ENCODE data around the gene KBTBD13. TPM values are rescaled to one million over a fixed set of nuclear protein-coding genes. Genes with fewer than 3 reads are reported as not detected.

Gene KBTBD13
- total RNA-seq, 3 donors from 2014 or later = 0.09 TPM; not detected in 2

- H3K36me3 ChIP-seq (ENCODE audit: low read depth) = no peaks in the 10 kb centered on the region
- ATAC-seq = no peak
- no peak for DNase-seq
- peaks cover 12% of the 10 kb centered on the region for H3K4me1 ChIP-seq (ENCODE audit: low read depth)
- H3K4me3 ChIP-seq = no peak overlapping the region
- no peaks in the 10 kb centered on the region for H3K9me3 ChIP-seq
- no peak for TF ChIP-seq CTCF (IDR thresholded peaks at IDR 0.05)
- intact Hi-C loops (cut with DNase I, micrococcal nuclease) = no loop called here
Measured at GRCh38 chr15:65101891-65102708, 25.6 kb downstream of the KBTBD13 start.

- no peak for TF ChIP-seq CTCF (IDR thresholded peaks at IDR 0.05)
- peaks cover 12% of the 10 kb centered on the region for H3K4me1 ChIP-seq (ENCODE audit: low read depth)
- H3K36me3 ChIP-seq (ENCODE audit: low read depth) = no peaks in the 10 kb centered on the region
- H3K4me3 ChIP-seq = no peak overlapping the region
- intact Hi-C loops (cut with DNase I, micrococcal nuclease) = no loop called here
- DNase-seq (no peak), ATAC-seq (no peak)
- H3K9me3 ChIP-seq = no peaks in the 10 kb centered on the region
Measured at GRCh38 chr15:65102912-65103311, 26.4 kb downstream of the KBTBD13 start.

GRCh38 chr15:65105038-65105437 is 28.5 kb downstream of the KBTBD13 start:
- Histone ChIP-seq H3K9me3 (no peaks in the 10 kb centered on the region), H3K4me3 (no peak overlapping the region), H3K36me3 (ENCODE audit: low read depth) (no peaks in the 10 kb centered on the region), H3K4me1 (ENCODE audit: low read depth) (peaks cover 12% of the 10 kb centered on the region)
- TF ChIP-seq CTCF (IDR thresholded peaks at IDR 0.05) = no peak
- intact Hi-C loops (cut with DNase I, micrococcal nuclease) = no loop called here
- DNase-seq (no peak), ATAC-seq (no peak)

- Histone ChIP-seq H3K4me1 (ENCODE audit: low read depth) (peaks cover 3% of the 10 kb centered on the region), H3K4me3 (no peak overlapping the region), H3K9me3 (no peaks in the 10 kb centered on the region), H3K36me3 (ENCODE audit: low read depth) (no peaks in the 10 kb centered on the region)
- ATAC-seq (no peak), DNase-seq (no peak)
- no peak for TF ChIP-seq CTCF (IDR thresholded peaks at IDR 0.05)
- intact Hi-C loops (cut with DNase I, micrococcal nuclease) = no loop called here
Measured at GRCh38 chr15:65106011-65106590, 29.6 kb downstream of the KBTBD13 start.

GRCh38 chr15:65110676-65111292 is 34.2 kb downstream of the KBTBD13 start:
- TF ChIP-seq CTCF (IDR thresholded peaks at IDR 0.05) = no peak
- DNase-seq (no peak), ATAC-seq (no peak)
- no peaks in the 10 kb centered on the region for H3K4me1 ChIP-seq (ENCODE audit: low read depth)
- H3K9me3 ChIP-seq = no peaks in the 10 kb centered on the region
- H3K4me3 ChIP-seq = no peak overlapping the region
- no peaks in the 10 kb centered on the region for H3K36me3 ChIP-seq (ENCODE audit: low read depth)
- intact Hi-C loops (cut with DNase I, micrococcal nuclease) = no loop called here
